Kidney (tissue), 14 donors: ENCODE results near the gene CD101. TPM values are rescaled to one million over a fixed set of nuclear protein-coding genes. Genes with fewer than 3 reads are reported as not detected.

Experiments used
- DNase-seq, 5 donors: peaks; one replicate each; pipeline ENCODE4 v3.0.0-alpha.2; 2013 to 2020
- FAIRE-seq: peaks from 2 replicates; lab custom pipeline; 2012; peaks lifted over from hg19 to GRCh38; lab: Jason Lieb, UNC
- H3K27ac ChIP-seq, 2 donors: one replicate each; pipeline ENCODE4 v1.7.0; 2013; ENCODE audit warnings: low read depth in 2 of 2, low read length in 2 of 2, inconsistent platforms in 1 of 2
- H3K27me3 ChIP-seq: one replicate; pipeline ENCODE4 v1.7.1; 2013; ENCODE audit warnings: low read length, inconsistent platforms; ENCODE audit not compliant: control insufficient read depth, insufficient read depth
- H3K36me3 ChIP-seq, 3 donors: one replicate each; pipeline versions ENCODE4 v1.7.0 to v1.7.1; 2013; ENCODE audit warnings: low read length in 3 of 3, control low read depth in 1 of 3, inconsistent platforms in 1 of 3; ENCODE audit not compliant: insufficient read depth in 3 of 3, control insufficient read depth in 2 of 3
- H3K4me1 ChIP-seq, 3 donors: one replicate each; pipeline versions ENCODE4 v1.7.0 to v1.7.1; 2013; ENCODE audit warnings: low read length in 3 of 3, inconsistent platforms in 1 of 3, low read depth in 1 of 3; ENCODE audit not compliant: control insufficient read depth in 2 of 3, insufficient read depth in 2 of 3
- H3K4me3 ChIP-seq, 3 donors: one replicate each; pipeline versions ENCODE4 v1.7.0 to v1.8.1; 2013; ENCODE audit warnings: low read length in 3 of 3, control low read depth in 1 of 3, inconsistent platforms in 1 of 3
- H3K9ac ChIP-seq, 3 donors: one replicate each; pipeline versions ENCODE4 v1.7.0 to v1.7.1; 2013; ENCODE audit warnings: low read length in 3 of 3, control low read depth in 1 of 3, inconsistent platforms in 1 of 3
- H3K9me3 ChIP-seq, 3 donors: one replicate each; pipeline versions ENCODE4 v1.7.0 to v1.7.1; 2013; ENCODE audit warnings: low read length in 3 of 3, control low read depth in 1 of 3, inconsistent platforms in 1 of 3; ENCODE audit not compliant: control insufficient read depth in 2 of 3, insufficient read depth in 1 of 3
- intact Hi-C: fragments of 100-400 bp; cut with DNase I; formaldehyde crosslinking; loops from one replicate; pipeline ENCODE4 v1.11.1; 2022
- polyA plus RNA-seq: library from polyadenylated mRNA; stranded (reverse); fragments of 350-450 nt; fragmentation: Illumina TruSeq; extraction: RNeasy Lipid Tissue Mini Kit (QIAGEN cat#74804); gene quantifications from one replicate; pipeline ENCODE4 v1.2.3, GENCODE V29; 2014; ENCODE audit warnings: low read depth, low replicate concordance; ENCODE audit not compliant: insufficient read depth
- total RNA-seq: library from RNA; stranded (reverse); fragmentation: NEBNext Ultra II Directional; extraction: Animal tissue kit (Norgen Biotek cat#: 25700); gene quantifications from one replicate; pipeline ENCODE4 v1.2.1, GENCODE V29; 2021
- TF ChIP-seq, protein P1 (sequence below): IDR thresholded peaks from 3 replicates; pipeline ENCODE4 v1.5.1; 2012; ENCODE audit warnings: mild to moderate bottlenecking, moderate library complexity, borderline replicate concordance; ENCODE audit not compliant: insufficient read depth; ENCODE audit errors: extremely low read depth
- donor health status: control.
- donor health status: control.
- donor health status: control.
- donor health status: control.
- donor health status: control.
- donor health status: DM: yes; HTN: yes; CAD: no.
- donor health status: Normal renal cell carcinoma (clear cell type).

Gene CD101
- total and polyA plus RNA-seq, 2 donors from 2014 or later, result 0.22 to 1.3 TPM

DNA sequence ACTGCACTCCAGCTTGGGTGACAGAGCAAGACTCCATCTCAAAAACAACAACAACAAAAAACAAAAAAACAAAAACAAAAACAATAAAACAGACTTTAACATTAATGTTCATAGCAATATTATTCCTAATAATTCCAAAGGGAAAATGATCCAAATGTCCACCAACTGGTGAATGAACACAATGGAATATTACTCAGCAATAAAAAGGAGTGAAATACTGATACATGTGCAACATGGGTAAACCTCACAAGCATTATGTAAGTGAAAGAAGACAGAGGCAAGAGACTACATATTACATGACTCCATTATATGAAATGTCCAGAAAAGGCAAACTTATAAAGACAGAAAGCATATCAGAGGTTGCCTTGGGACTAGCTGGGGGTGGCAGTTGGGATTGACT, 52.5 kb downstream of the CD101 start:
- no peaks in the 10 kb centered on the region for H3K27me3 ChIP-seq
- no peak overlapping the region for H3K27ac ChIP-seq
- DNase-seq (no peak), FAIRE-seq (no peak)
- intact Hi-C loops, result loop anchor here (5.0 kb wide), 1 partner anchor 312 kb away; no protein-coding TSS in a partner anchor
- no peak overlapping the region for H3K9ac ChIP-seq
- H3K36me3 ChIP-seq, result no peaks in the 10 kb centered on the region
- TF ChIP-seq, protein P1, sequence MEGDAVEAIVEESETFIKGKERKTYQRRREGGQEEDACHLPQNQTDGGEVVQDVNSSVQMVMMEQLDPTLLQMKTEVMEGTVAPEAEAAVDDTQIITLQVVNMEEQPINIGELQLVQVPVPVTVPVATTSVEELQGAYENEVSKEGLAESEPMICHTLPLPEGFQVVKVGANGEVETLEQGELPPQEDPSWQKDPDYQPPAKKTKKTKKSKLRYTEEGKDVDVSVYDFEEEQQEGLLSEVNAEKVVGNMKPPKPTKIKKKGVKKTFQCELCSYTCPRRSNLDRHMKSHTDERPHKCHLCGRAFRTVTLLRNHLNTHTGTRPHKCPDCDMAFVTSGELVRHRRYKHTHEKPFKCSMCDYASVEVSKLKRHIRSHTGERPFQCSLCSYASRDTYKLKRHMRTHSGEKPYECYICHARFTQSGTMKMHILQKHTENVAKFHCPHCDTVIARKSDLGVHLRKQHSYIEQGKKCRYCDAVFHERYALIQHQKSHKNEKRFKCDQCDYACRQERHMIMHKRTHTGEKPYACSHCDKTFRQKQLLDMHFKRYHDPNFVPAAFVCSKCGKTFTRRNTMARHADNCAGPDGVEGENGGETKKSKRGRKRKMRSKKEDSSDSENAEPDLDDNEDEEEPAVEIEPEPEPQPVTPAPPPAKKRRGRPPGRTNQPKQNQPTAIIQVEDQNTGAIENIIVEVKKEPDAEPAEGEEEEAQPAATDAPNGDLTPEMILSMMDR, result no peak
- H3K4me1 ChIP-seq, result no peaks in the 10 kb centered on the region
- no peak overlapping the region for H3K4me3 ChIP-seq
- H3K9me3 ChIP-seq, result no peaks in the 10 kb centered on the region

DNA sequence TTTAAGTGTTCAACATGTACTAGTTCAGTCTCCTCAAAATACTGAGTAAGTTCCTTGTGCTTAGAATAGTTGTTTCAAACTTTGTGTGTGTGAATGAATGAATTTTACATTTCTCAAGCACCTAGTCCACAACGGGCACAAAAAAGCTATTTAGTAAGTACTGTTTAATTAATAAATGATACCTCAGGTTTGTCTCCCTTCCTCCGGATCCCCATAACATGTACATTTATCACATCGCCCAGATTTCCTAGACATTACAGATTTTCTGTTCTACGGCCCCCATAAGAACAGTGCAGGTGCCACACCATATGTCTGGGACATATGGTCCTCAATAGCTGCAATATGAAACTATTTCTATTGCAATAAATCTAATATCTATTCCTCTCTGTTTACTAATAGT, 57.2 kb downstream of the CD101 start:
- no peak overlapping the region for H3K27ac ChIP-seq
- peak overlapping the region in 2 of 3 donors; percentile 89 to 90 for H3K4me3 ChIP-seq
- no peak for DNase-seq
- no peaks in the 10 kb centered on the region for H3K27me3 ChIP-seq
- H3K9ac ChIP-seq, result peak overlapping the region in 1 of 3 donors; percentile 66
- H3K36me3 ChIP-seq, result no peaks in the 10 kb centered on the region
- intact Hi-C loops, result no loop called here
- H3K9me3 ChIP-seq, result no peaks in the 10 kb centered on the region
- TF ChIP-seq, protein P1, result no peak
- no peaks in the 10 kb centered on the region for H3K4me1 ChIP-seq
- FAIRE-seq, result no peak

DNA sequence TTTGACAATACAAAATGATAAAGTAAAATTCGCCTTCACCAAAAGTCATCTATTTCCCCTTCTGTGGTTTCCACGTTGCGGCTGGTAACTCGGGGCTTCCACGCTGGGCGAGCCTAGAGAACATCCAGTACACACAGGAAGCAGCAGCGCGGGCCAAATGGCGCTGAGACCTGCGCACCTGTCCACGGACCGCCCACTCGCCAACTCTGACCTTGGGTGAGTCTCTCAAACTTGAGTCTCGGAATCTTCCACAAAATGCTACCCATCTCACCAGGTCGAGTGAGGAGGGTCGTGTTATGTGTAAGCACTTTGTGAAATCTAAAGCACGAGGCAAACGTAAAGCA, 57.7 kb downstream of the CD101 start:
- Histone ChIP-seq H3K4me1 (no peaks in the 10 kb centered on the region), H3K9me3 (no peaks in the 10 kb centered on the region), H3K27me3 (no peaks in the 10 kb centered on the region), H3K4me3 (peak overlapping the region; percentile 77 to 90 (median 89)), H3K36me3 (no peaks in the 10 kb centered on the region), H3K27ac (peak overlapping the region; percentile 33 to 71), H3K9ac (peak overlapping the region; percentile 51 to 66 (median 55))
- DNase-seq (peak in 4 of 5 donors; percentile 79 to 85 (median 82)), FAIRE-seq (no peak)
- TF ChIP-seq, protein P1, result no peak
- intact Hi-C loops, result no loop called here
